Fibroblast of the conjunctiva (primary cell): ENCODE results near the gene NINJ1.
"Not testable (repeated sequence)": the region's sequence is repeated elsewhere in the genome, so short reads cannot be mapped to it uniquely, and the experiment has no call there.

Experiments used
- DNase-seq: peaks from one replicate; pipeline ENCODE4 v3.0.0-alpha.2; 2010; ENCODE audit warnings: low read depth

NINJ1 gene

DNA sequence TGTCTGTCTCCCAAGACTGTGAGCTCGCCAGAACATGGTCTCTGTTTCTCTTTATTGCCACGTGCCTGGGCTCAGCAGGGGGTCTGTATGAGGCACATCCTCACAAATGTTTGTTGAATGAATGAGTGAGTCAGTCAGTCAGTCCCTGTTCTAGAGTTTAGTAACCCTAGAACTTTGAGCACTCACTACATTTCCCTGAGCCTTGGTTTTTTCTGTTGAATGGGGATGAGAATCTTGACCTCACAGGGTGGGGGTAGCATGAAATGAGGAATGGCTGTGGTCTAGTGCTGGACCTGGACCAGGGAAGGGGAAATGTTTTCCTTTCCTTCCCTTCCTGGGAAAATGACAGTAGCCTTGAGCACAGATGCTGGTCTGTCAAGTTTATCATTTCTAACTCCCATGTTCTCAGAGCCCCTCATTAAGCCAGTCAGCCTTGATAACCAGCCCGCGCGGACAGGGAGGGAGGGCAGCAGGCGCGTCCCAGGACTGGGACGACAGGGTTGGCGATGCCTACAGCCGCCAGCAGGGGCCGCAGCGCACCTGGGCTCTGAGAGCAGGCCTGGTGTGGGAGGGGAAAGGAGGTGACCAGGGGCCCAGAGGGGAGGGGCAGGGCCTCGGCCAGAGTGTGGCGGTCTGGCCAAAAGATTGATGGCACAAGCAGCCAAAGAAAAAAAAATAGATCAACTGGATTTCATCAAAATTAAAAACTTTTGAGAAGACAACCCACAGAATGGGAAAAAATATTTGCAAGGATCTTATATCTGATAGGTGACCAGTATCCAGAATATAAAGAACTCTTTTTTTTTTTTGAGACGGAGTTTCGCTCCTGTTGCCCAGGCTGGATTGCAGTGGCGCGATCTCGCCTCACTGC lies 25.8 kb upstream of the NINJ1 start:
- peak; percentile 62 for DNase-seq

DNA sequence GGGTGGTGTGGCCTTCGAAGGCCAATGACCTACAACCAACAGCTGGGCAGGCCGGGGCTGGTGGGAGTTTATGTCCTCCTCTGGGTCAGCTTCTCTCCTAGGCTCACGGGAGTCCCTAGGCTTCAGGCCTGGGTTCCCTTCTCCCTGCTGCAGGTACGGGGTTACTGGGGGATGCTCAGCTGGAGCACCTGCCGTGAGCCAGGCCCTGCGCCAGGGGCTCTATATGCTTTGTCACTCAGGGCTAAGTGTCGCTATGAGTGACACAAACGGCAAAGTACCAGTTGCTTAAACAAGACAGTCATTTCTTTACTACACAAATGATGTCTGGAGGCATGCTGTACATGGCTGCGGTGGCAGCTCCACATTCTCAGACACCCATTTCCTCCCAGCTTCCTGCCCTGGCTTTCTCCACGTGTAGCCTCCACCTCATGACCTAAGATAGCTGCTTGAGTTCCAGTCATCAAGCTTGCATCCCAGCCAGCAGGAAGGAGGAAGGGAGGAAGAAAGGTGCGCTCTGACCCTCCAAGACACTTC lies 22.5 kb upstream of the NINJ1 start:
- DNase-seq = no peak

DNA sequence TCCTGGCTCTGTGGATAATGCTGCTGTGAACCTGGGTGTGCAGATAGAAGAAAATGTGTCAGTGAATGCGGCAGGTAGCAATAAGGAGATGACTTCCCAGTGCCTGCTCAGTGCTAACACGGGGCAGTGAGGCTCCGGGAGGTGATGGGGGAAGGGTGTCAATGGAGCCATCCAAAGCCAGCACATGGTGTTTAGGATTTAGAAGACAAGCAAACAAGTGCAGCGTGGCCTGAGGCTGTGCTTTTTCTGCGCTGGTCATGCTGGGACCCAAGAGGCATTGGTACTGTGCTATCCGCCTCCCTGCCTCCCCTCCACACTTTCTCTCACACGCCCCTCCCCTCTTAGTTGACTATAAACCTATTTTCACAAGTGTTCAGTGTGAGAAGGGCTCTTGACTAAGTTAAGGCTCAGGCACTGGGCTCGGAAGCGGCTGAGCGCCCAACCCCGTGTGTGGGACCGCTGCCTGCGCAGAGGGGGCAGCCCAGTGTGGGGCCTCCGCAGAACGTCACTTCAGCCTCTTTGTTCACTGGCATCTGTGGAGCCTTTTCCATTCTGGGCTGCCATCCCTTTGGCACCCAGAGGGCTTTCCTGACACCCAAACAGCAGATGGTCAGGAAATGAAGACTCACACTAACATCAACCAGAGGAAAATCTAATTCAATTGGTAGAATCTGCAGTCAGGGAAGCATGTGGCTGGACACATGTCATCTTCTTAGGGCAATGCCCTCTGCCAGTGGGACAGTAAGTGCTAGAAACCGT lies 21.8 kb upstream of the NINJ1 start:
- no peak for DNase-seq

DNA sequence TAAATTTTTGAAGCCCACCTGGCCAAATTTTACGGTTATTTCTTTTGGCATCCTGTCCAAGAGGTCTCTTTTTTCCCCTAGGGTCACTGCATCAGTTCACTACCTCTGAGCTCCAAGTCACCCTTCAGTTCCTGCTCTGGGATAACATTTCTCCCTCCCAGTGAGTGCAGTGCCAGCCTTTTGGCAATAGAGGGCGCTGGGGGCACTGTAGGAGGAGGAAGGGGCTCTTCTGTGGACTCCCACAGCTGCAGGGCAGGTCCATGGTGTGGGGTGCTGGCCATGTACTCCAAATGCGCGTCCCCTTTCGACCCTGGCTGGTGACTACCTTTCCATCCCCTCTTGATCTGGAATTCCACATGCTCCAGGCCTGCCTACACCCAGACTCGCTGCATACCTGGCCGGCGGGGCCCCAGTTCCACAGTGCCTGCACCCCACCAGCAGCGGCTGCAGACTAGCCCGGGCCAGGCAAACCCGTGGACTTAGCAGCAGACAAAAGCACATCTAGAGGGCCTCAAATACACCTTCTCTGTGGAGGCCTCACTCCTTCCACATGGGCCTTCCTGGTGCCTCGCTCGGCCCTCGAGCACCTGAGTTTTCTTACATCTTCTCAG lies 20.3 kb upstream of the NINJ1 start:
- DNase-seq = no peak

DNA sequence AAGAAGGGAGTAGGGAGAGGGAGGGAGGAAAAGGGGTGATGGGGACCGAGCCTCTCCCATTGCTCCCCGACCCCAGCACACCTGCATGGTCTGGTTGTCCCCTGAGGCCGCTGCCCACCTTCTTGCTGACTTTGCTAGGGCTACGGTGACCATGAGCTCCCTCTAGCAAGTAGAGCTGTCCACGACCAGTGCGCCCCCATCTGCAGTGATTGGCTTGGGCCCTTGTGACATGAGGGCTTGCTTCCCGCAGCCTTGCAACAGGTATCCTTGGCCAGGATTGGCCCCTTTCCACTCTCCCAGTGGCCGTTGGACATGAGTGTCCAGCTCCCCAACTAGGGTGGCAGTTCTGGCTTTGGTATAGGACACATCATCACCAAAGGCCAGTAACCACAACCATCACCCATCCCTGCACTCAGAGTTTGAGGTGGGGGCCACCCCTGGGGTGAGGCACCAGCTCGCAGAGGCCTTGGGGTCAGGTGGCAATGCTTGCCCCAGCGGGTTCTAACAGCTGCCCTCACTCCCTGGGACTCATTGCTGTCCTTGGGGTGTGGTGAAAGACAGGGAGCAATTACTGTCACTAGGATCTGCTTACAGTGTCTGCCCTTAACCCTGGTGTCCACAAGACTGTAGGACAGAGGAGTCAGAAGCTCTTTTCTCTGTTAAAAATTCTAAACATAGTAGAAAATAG lies 17.2 kb upstream of the NINJ1 start:
- no peak for DNase-seq

DNA sequence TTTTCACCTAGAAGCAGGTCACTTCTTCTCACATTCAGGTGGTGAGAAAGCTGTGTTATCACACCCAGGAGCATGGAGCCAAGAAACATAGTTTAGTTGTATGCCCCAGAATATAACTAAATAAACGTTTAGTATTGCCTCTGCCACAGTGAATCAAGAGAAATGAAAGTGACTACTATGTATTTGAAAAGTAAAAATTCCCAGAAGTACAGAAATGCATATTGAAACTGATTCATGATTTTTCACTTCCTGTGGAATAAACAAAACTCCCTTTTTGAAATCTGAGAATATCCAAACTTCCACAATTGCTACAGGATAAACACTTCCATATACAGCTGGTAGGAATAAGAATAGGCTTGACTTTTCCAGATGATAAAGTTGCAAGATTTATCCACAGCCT lies 15.3 kb upstream of the NINJ1 start:
- DNase-seq = no peak

- DNase-seq = no peak
These were observed 14.7 kb upstream of the NINJ1 start for GRCh38 chr9:93148721-93149120.

- DNase-seq = no peak
These were observed 13.6 kb upstream of the NINJ1 start for GRCh38 chr9:93147632-93148031.

DNA sequence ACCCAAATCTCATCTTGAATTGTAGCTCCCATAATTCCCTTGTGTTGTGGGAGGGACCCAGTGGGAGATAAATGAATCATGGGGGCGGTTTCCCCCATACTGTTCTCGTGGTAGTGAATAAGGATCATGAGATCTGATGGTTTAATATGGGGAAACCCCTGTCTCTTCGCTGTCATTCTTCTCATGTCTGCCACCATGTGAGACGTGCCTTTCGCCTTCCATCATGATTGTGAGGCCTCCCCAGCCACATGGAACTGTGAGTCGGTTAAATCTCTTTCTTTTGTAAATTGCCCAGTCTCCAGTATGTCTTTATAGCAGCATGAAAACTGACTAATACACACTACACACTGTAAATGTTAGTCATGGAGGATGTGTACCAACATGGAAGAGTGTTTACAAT lies 12.6 kb upstream of the NINJ1 start:
- not testable (repeated sequence) for DNase-seq

- DNase-seq = no peak
These were observed 9.9 kb upstream of the NINJ1 start for GRCh38 chr9:93143830-93144530.

DNA sequence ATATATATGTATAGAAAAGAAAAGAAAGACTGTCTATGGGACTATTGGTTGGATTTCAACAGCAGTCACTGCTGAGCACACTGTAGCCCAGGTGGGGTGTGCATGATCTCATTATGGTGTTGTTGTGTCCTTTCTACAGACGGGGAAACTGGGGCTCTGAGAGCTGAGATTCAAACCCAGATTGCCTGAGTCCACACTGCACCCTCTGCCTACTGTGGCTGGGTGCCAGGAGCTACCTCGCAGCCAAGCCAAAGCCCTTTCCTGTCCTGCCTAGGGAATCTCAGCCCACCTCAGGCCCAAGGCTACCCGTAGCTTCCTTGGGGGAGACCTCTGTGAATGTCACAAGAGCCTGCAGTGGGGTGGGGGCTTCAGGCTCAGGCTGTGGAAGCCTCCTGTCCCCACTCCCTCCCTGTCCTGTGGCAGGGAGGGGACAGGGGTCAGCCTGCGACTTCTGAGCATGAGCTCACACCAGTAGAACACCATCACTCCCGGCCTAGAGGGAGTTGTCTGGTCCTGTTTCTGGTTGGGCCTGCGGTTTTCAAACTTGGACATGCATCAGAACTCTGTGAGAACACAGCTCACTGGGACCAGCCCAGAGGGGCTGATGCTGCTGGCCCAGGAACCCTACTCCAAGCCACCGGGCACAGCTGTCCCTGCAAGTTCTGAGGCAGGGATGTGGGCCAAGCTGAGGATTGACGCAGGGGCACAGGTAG lies 7.9 kb upstream of the NINJ1 start:
- DNase-seq = no peak

- no peak for DNase-seq
These were observed 5.5 kb upstream of the NINJ1 start for GRCh38 chr9:93139365-93140182.

DNA sequence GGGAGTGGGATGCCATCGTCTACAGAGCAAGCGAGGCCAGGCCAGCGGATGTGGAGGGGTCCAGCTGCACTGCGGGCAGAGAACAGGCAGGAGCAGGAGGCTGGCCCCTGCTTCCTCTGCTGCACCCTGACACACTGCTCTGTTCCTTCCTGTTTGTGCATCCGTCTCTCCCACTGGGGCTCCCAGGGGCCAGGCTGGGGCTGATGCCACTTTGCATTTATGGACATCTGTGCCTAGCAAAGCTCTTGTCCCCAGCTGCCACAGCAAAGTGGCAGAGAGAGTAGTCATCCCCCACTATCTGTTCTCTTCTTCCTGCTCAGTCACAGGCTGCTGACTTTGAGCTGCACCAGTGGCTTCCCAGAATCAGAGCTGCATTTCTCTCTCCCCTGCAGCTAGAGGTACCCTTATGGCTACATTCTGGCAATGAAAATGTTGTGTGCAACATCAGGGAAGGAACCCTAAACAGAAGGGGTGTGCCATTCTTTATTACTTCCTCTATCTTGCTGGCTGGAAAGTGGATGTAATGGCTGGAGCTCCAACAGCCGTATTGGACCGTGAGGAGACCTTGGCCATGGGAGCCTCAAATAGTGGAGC lies 4.2 kb upstream of the NINJ1 start:
- no peak for DNase-seq

GRCh38 chr9:93137362-93137761 lies 3.3 kb upstream of the NINJ1 start:
- DNase-seq = no peak

DNA sequence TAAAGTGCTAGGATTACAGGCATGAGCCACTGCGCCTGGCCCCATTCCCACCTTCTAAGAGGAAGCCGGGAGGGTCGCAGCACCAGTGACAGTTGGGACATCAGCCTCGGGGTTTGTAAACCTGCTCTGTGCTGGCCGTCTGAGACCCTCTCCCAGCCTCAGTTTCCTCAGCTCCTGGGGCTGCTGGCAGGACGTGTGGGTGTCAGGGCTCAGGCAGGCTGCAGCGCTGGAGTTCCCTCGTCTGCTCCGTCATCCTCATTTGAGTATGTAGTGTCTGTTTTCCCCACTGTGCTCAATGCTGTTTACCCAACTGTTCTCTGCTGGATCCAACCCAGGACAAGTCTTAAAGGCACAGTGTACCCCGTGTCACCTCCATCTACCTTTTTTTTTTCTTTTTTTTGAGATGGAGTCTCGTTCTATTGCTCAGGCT lies 2.0 kb upstream of the NINJ1 start:
- no peak for DNase-seq

GRCh38 chr9:93134740-93135444 lies 841 bp upstream of the NINJ1 start:
- DNase-seq = no peak

DNA sequence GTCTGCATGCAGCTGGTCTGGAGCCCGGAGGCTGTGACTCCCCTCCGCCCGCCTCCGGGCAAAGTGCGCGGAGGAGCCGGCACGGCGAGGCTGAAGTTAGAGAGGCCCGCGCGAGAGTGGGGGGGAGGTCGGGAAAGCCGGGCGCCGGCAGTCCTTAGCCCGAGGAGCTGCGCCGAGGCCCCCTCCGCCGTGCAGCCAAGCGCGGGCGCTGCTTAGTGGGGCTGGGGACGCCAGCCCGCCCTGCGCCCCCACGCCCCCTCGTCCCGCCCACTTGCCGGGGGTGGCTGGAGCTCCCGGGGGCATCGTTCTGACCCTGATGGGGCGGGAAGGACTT lies 403 bp downstream of the NINJ1 start:
- DNase-seq = no peak

GRCh38 chr9:93132946-93133680 lies 938 bp downstream of the NINJ1 start:
- DNase-seq = no peak
